GM18951 (cell line): Measurements from ENCODE around the gene KRTAP9-2.
"Not testable (repeated sequence)": the region's sequence is repeated elsewhere in the genome, so short reads cannot be mapped to it uniquely, and the experiment has no call there.

Source experiments
- POLR2A ChIP-seq: IDR thresholded peaks from 4 replicates; pipeline ENCODE4 v1.6.1; 2011; ENCODE audit warnings: mild to moderate bottlenecking; ENCODE audit not compliant: insufficient read length, insufficient read depth; ENCODE audit errors: extremely low read depth
- in situ Hi-C: fragments of 300-500 bp; cut with MboI; formaldehyde crosslinking; loops from one replicate; pipeline ENCODE4 v1.12.0; 2022; ENCODE audit warnings: low sequenced_read_pairs, mixed read lengths, inconsistent platforms; ENCODE audit not compliant: unreplicated experiment

Gene KRTAP9-2

GRCh38 chr17:41212524-41213169 lies 13.8 kb upstream of the KRTAP9-2 start:
- no peak for TF ChIP-seq POLR2A
- in situ Hi-C loops: no loop called here

- TF ChIP-seq POLR2A: no peak
- in situ Hi-C loops: no loop called here
These were observed 10.8 kb upstream of the KRTAP9-2 start for GRCh38 chr17:41215681-41216080.

GRCh38 chr17:41223821-41224220 lies 2.6 kb upstream of the KRTAP9-2 start:
- no peak for TF ChIP-seq POLR2A

GRCh38 chr17:41226051-41226450 lies 397 bp upstream of the KRTAP9-2 start:
- no peak for TF ChIP-seq POLR2A
- in situ Hi-C loops: no loop called here

More at GRCh38 chr17:41223821-41224220, 2.6 kb upstream of the KRTAP9-2 start:
- in situ Hi-C loops: no loop called here

GRCh38 chr17:41230094-41230493 lies 3.6 kb downstream of the KRTAP9-2 start:
- TF ChIP-seq POLR2A: no peak
- in situ Hi-C loops: no loop called here

- in situ Hi-C loops: no loop called here
- no peak for TF ChIP-seq POLR2A
These were observed 5.3 kb downstream of the KRTAP9-2 start for GRCh38 chr17:41231731-41232130.

GRCh38 chr17:41232399-41233105 lies 6.1 kb downstream of the KRTAP9-2 start, which contains the start of gene KRTAP9-3:
TSS of gene KRTAP9-3 (plus strand) at chr17:41232449. CDS start at chr17:41232502, 53 bp downstream.
- in situ Hi-C loops: not testable (repeated sequence)

GRCh38 chr17:41237116-41237515 lies 10.7 kb downstream of the KRTAP9-2 start:
- in situ Hi-C loops: not testable (repeated sequence)

- in situ Hi-C loops: not testable (repeated sequence)
These were observed 11.5 kb downstream of the KRTAP9-2 start, which contains the start of gene KRTAP9-8 for GRCh38 chr17:41237949-41238437. TSS of gene KRTAP9-8 (plus strand) at chr17:41237999. CDS start at chr17:41238052, 53 bp downstream.

GRCh38 chr17:41246995-41247787 lies 20.7 kb downstream of the KRTAP9-2 start:
- in situ Hi-C loops: not testable (repeated sequence)

GRCh38 chr17:41249637-41250240 lies 23.3 kb downstream of the KRTAP9-2 start, which contains the start of gene KRTAP9-4:
TSS of gene KRTAP9-4 (plus strand) at chr17:41249687. CDS start at chr17:41249721, 34 bp downstream.
- in situ Hi-C loops: not testable (repeated sequence)

GRCh38 chr17:41251261-41251660 lies 24.8 kb downstream of the KRTAP9-2 start:
- no peak for TF ChIP-seq POLR2A
- in situ Hi-C loops: no loop called here

GRCh38 chr17:41254861-41255260 lies 28.4 kb downstream of the KRTAP9-2 start:
- in situ Hi-C loops: no loop called here
- TF ChIP-seq POLR2A: no peak

GRCh38 chr17:41255381-41256290 lies 29.2 kb downstream of the KRTAP9-2 start, which contains the start of gene KRTAP9-9:
TSS of gene KRTAP9-9 (plus strand) at chr17:41255384.
- in situ Hi-C loops: not testable (repeated sequence)
